GM12878 (cell line): ENCODE data around the gene SCMH1. TPM values are rescaled to one million over a fixed set of nuclear protein-coding genes. Genes with fewer than 3 reads are reported as not detected.

ENCODE experiments used
- ATAC-seq: fragments of 200-7000 bp; cut with Tn5 transposase; 3 replicates; pipeline ENCODE4 v1.9.1; 2020; ENCODE audit warnings: mild to moderate bottlenecking, moderate library complexity
- BruUV-seq: library from RNA; stranded (reverse); fragments of 400-500 nt; replicated peaks from 2 replicates; lab custom pipeline; 2021; lab: Mats Ljungman, UMichigan
- CTCF ChIA-PET: fragments of 300-600 bp; sonication (Branson Sonifier 250); formaldehyde crosslinking; extraction: SDS; loops from one replicate; lab custom pipeline; 2021; ENCODE audit warnings: inconsistent platforms; lab: Yijun Ruan, JAX
- POLR2A ChIA-PET: fragments of 350-600 bp; formaldehyde crosslinking; extraction: SDS; loops from one replicate; lab custom pipeline; 2021; ENCODE audit warnings: inconsistent platforms; lab: Charles Lee
- RAD21 ChIA-PET: fragments of 300-600 bp; sonication (Branson Sonifier 250); formaldehyde crosslinking; loops from one replicate; lab custom pipeline; 2023; ENCODE audit warnings: antibody characterized with exemption; ENCODE audit not compliant: unreplicated experiment; lab: Charles Lee
- SMC1A ChIA-PET: fragments of 300-600 bp; sonication (Branson Sonifier 250); formaldehyde crosslinking; loops from one replicate; lab custom pipeline; 2023; ENCODE audit not compliant: unreplicated experiment, uncharacterized antibody; lab: Charles Lee
- DNase-seq: peaks from one replicate; pipeline ENCODE4 v3.0.0-alpha.2; 2011; ENCODE audit warnings: low read depth, low spot score
- FAIRE-seq: peaks from 3 replicates; lab custom pipeline; 2011; peaks lifted over from hg19 to GRCh38; lab: Jason Lieb, UNC
- H2AFZ ChIP-seq: 2 replicates; pipeline ENCODE4 v1.6.0; 2011; ENCODE audit warnings: low read depth, low read length, control low read depth; ENCODE audit not compliant: control insufficient read depth
- H3K27ac ChIP-seq: 2 replicates; pipeline ENCODE4 v1.5.1; 2011; ENCODE audit warnings: control low read depth; ENCODE audit not compliant: control insufficient read depth, insufficient read depth
- H3K27me3 ChIP-seq, 2 experiments: replicated peaks in 1 of 2; 2 replicates each; pipeline versions ENCODE4 v1.6.0 to v1.6.1; 2011; ENCODE audit warnings: low read length in 1 of 2; ENCODE audit not compliant: control insufficient read depth in 2 of 2, insufficient read depth in 2 of 2
- H3K36me3 ChIP-seq, 2 experiments: 2 replicates each; pipeline ENCODE4 v1.5.1; 2011; ENCODE audit warnings: low read length in 1 of 2; ENCODE audit not compliant: control insufficient read depth in 2 of 2, insufficient read depth in 2 of 2
- H3K4me1 ChIP-seq: 2 replicates; pipeline ENCODE4 v1.6.1; 2011; ENCODE audit warnings: mild to moderate bottlenecking, low read length, moderate library complexity, mixed read lengths; ENCODE audit not compliant: control insufficient read depth, insufficient read depth
- H3K4me2 ChIP-seq: 2 replicates; pipeline ENCODE4 v1.6.0; 2011; ENCODE audit warnings: control low read depth; ENCODE audit not compliant: control insufficient read depth, insufficient read depth
- H3K4me3 ChIP-seq: fragments of 200-600 bp; sonication (generic); 2 replicates; pipeline ENCODE4 v1.5.1; 2016
- H3K79me2 ChIP-seq: 2 replicates; pipeline ENCODE4 v1.6.0; 2011; ENCODE audit warnings: low read length; ENCODE audit not compliant: control insufficient read depth, insufficient read depth
- H3K9ac ChIP-seq: 2 replicates; pipeline ENCODE4 v1.8.0; 2011; ENCODE audit warnings: low read length, control low read depth, mixed read lengths; ENCODE audit not compliant: control insufficient read depth, insufficient read depth
- H3K9me3 ChIP-seq: replicated peaks from 3 replicates; pipeline ENCODE4 v1.5.1; 2011; ENCODE audit warnings: mild to moderate bottlenecking, low read length; ENCODE audit not compliant: control insufficient read depth, insufficient read depth
- H4K20me1 ChIP-seq: 2 replicates; pipeline ENCODE4 v1.6.0; 2011; ENCODE audit not compliant: control insufficient read depth, insufficient read depth
- HSF1 ChIP-seq: fragments of 150-350 bp; IDR thresholded peaks from 2 replicates; pipeline ENCODE4 v1.6.1; 2014; ENCODE audit warnings: mild to moderate bottlenecking, low read depth, low read length
- MTA3 ChIP-seq: IDR thresholded peaks from 2 replicates; pipeline ENCODE4 v1.6.1; 2012; ENCODE audit warnings: low read length, inconsistent platforms, borderline replicate concordance
- NBN ChIP-seq: fragments of 450-650 bp; IDR thresholded peaks from 2 replicates; pipeline ENCODE4 v1.6.1; 2016
- NFXL1 ChIP-seq: fragments of 450-650 bp; IDR thresholded peaks from 2 replicates; pipeline ENCODE4 v1.6.1; 2017; ENCODE audit warnings: antibody characterized with exemption, mild to moderate bottlenecking, borderline replicate concordance
- NKRF ChIP-seq: fragments of 450-650 bp; conservative IDR thresholded peaks from 2 replicates; pipeline ENCODE4 v1.6.1; 2017; ENCODE audit warnings: mild to moderate bottlenecking, moderate library complexity
- NRF1 ChIP-seq: conservative IDR thresholded peaks from 2 replicates; pipeline ENCODE4 v1.6.1; 2011; ENCODE audit warnings: mild to moderate bottlenecking, low read depth, low read length, improper control_type of control experiment
- RBBP5 ChIP-seq: fragments of 200-600 bp; sonication (generic); conservative IDR thresholded peaks from 2 replicates; pipeline ENCODE4 v1.6.1; 2016
- SPI1 ChIP-seq: IDR thresholded peaks from 2 replicates; pipeline ENCODE4 v1.6.1; 2011; ENCODE audit warnings: low read depth, mild to moderate bottlenecking, low read length, moderate library complexity, borderline replicate concordance; ENCODE audit not compliant: insufficient read depth
- STAT1 ChIP-seq: fragments of 450-650 bp; conservative IDR thresholded peaks from 2 replicates; pipeline ENCODE4 v1.6.1; 2014; ENCODE audit warnings: antibody characterized with exemption, mild to moderate bottlenecking
- STAT3 ChIP-seq: IDR thresholded peaks from 2 replicates; pipeline ENCODE4 v1.6.1; 2011; ENCODE audit warnings: low read depth, low read length, improper control_type of control experiment
- TCF12 ChIP-seq: IDR thresholded peaks from 2 replicates; pipeline ENCODE4 v1.6.1; 2011; ENCODE audit warnings: low read depth, mild to moderate bottlenecking, low read length
- ZNF217 ChIP-seq: fragments of 450-650 bp; IDR thresholded peaks from 2 replicates; pipeline ENCODE4 v1.6.1; 2017; ENCODE audit warnings: antibody characterized with exemption, mild to moderate bottlenecking
- WGBS: methylation state at CpG from one replicate; pipeline ENCODE4 v1.1.6; 2016; ENCODE audit warnings: low lambda C conversion rate; ENCODE audit not compliant: insufficient replicate concordance, insufficient coverage; ENCODE audit errors: missing lambda C conversion rate; 5-methylcytosine and 5-hydroxymethylcytosine counted together
- in situ Hi-C: fragments of 300-500 bp; cut with MboI; formaldehyde crosslinking; loops from 9 replicates; pipeline ENCODE4 v1.14.3; 2018; ENCODE audit warnings: mixed read lengths
- intact Hi-C: fragments of 100-400 bp; cut with micrococcal nuclease; formaldehyde crosslinking; loops from one replicate; pipeline ENCODE4 v1.14.2; 2022; ENCODE audit not compliant: unreplicated experiment
- polyA plus RNA-seq, 11 experiments: library from polyadenylated mRNA; depleted of rRNA in 4 of 11; unstranded in 6 of 11; stranded (reverse) in 5 of 11; fragments of >200 nt; fragmentation: Nextera tagmentation in 4 of 11; fragmentation: Illumina TruSeq in 1 of 11; extraction: Ambion mirVana in 4 of 11; extraction: Trizol in 1 of 11; gene quantifications; 1 replicate in 1 of 11; 2 replicates in 10 of 11; pipeline versions ENCODE4 v1.2.1 to v1.2.3, GENCODE V29; 2011 to 2016; ENCODE audit warnings: inconsistent platforms in 2 of 11, missing spikeins in 2 of 11, low read depth in 1 of 11
- total RNA-seq, 4 experiments: library from RNA; depleted of rRNA in 3 of 4; stranded (reverse); fragments of >200 nt in 3 of 4; fragmentation: Illumina TruSeq in 1 of 4; extraction: Trizol in 1 of 4; gene quantifications; 2 replicates each; pipeline versions ENCODE4 v1.2.1 to v1.2.3, GENCODE V29; 2013 to 2021

The SCMH1 gene
- total and polyA plus RNA-seq, 10 of the 15 experiments (the other 5 are each of a cell fraction or from before 2014, with no cell fraction given) = 7.5 to 44.1 (median 27.8) TPM

DNA sequence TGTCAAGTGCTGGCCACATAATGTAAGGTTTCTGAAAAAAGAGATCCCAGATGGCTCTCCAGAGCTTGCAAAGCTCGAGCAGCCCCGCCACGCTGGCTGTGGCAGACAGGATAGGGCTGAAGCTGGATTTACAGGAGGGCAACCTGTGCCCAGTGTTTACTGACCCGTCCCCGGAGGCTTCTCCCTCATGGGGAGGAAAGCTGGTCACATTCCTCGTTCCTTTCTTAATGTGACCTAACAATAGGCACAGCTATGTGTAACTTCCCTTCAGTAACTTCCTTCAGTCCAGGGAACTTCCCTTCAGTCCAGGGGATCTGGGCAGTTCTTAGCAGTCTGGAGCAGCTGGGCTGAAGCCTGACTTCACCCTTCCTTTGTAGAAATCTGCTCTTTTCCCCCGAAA, 228.3 kb downstream of the SCMH1 start:
- WGBS = 91% methylated on average over 7 of the region's 7 CpGs
- H3K4me2 ChIP-seq = no peak overlapping the region
- in situ Hi-C loops = no loop called here
- DNase-seq (no peak), ATAC-seq (no peak), FAIRE-seq (no peak)
- RAD21 ChIA-PET = no interaction called here
- no peaks in the 10 kb centered on the region for H3K27me3 ChIP-seq
- POLR2A ChIA-PET = no interaction called here
- H3K79me2 ChIP-seq = no peaks in the 10 kb centered on the region
- no peaks in the 10 kb centered on the region for H3K9me3 ChIP-seq
- SMC1A ChIA-PET = no interaction called here
- peaks cover 22 to 45% of the 10 kb centered on the region in 2 experiments for H3K36me3 ChIP-seq
- H2AFZ ChIP-seq = no peak overlapping the region
- TF ChIP-seq STAT3 = no peak
- H3K9ac ChIP-seq = no peak overlapping the region
- H3K4me3 ChIP-seq = no peak overlapping the region
- no TSS peak for BruUV-seq
- H3K27ac ChIP-seq = no peak overlapping the region
- no peaks in the 10 kb centered on the region for H3K4me1 ChIP-seq
- intact Hi-C loops = no loop called here
- no peaks in the 10 kb centered on the region for H4K20me1 ChIP-seq
- CTCF ChIA-PET = no interaction called here

DNA sequence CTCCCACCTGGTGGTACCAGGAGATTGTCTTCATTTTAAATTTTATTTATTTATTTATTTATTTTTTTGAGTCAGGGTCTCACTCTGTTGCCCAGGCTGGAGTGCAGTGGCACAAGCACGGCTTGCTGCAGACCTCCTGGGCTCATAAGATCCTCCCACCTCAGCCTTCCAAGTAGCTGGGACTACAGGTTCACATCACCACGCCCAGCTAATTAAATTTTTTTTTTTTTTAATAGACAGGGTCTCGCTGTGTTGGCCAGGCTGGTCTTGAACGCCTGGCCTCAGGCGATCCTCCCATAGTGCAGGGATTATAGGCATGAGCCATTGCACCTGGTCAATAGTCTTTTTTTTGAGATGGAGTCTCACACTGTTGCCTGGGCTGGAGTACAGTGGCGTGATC, 229.1 kb downstream of the SCMH1 start:
- Histone ChIP-seq H3K27ac (no peak overlapping the region), H3K4me3 (no peak overlapping the region), H3K27me3 (no peaks in the 10 kb centered on the region), H4K20me1 (no peaks in the 10 kb centered on the region), H3K4me1 (no peaks in the 10 kb centered on the region), H3K36me3 (peaks cover 25 to 44% of the 10 kb centered on the region in 2 experiments), H3K79me2 (no peaks in the 10 kb centered on the region), H3K9ac (no peak overlapping the region), H3K9me3 (no peaks in the 10 kb centered on the region), H2AFZ (no peak overlapping the region), H3K4me2 (no peak overlapping the region)
- FAIRE-seq = no peak
- WGBS = 95% methylated on average over 6 of the region's 6 CpGs
- BruUV-seq = no TSS peak
- RAD21 ChIA-PET = no interaction called here
- intact Hi-C loops (no loop called here), in situ Hi-C loops (no loop called here)
- SMC1A ChIA-PET = no interaction called here
- ATAC-seq = no peak
- CTCF ChIA-PET = interaction anchor here (0.8 kb wide), 1 partner anchor 9 kb away, joined by 4 read pairs; no protein-coding TSS in a partner anchor
- POLR2A ChIA-PET = no interaction called here
- no peak for DNase-seq
- TF ChIP-seq NFXL1 (no peak), RBBP5 (no peak), TCF12 (no peak), NRF1 (no peak), MTA3 (no peak), HSF1 (no peak), NKRF (no peak), NBN (no peak), ZNF217 (no peak), SPI1 (no peak), STAT1 (no peak)
